GM15510 (cell line): Measurements from ENCODE around the gene FAM110A.

Experiments used
- POLR2A ChIP-seq: IDR thresholded peaks from 3 replicates; pipeline ENCODE4 v1.6.1; 2011; ENCODE audit warnings: borderline replicate concordance; ENCODE audit not compliant: insufficient read length; ENCODE audit errors: extremely low read depth

The FAM110A gene

DNA sequence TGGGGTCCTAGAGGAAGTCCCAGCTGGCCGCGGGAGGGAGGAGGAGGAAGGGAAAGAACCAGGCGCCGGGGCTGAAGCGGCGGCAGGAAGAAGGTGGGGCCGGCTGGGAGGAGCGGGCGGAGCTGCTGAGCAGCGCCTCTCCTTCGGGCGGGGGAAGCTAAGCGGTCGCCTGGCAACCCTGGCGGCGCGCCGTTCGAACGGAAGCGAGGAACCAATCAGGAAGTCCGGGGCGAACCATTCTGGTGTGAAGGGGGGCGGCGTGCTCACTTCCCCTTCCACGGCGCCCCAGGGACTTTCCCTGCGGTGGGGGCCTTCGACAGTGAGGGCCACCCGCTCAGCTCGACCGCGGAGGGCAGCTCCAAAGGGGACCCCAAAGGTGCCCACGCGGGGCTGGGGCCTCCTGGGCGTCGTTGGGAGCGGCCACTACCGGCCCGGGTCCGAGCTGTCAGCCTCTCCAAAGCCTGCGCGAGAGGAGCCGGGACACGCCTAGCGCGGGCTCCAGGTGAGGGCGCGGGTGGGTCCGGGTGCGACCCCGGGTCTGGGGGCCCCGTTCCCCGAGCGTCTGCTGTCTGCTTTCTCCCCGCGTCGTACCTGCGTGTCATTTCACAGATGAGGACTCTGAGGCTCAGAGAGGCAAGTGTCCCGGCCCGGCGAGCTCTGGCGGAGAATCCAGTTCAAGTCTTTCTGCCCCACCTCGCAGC lies at the start of gene FAM110A:
Gene FAM110A, plus strand, starts transcription at position 266 of the 701 bp plus-strand sequence. CDS start 11,090 bp downstream, outside the sequence.
- peak; percentile 54 for TF ChIP-seq POLR2A

GRCh38 chr20:787825-788224 lies 45.7 kb upstream of the FAM110A start:
- no peak for TF ChIP-seq POLR2A

GRCh38 chr20:791056-791455 lies 42.5 kb upstream of the FAM110A start:
- TF ChIP-seq POLR2A = no peak

DNA sequence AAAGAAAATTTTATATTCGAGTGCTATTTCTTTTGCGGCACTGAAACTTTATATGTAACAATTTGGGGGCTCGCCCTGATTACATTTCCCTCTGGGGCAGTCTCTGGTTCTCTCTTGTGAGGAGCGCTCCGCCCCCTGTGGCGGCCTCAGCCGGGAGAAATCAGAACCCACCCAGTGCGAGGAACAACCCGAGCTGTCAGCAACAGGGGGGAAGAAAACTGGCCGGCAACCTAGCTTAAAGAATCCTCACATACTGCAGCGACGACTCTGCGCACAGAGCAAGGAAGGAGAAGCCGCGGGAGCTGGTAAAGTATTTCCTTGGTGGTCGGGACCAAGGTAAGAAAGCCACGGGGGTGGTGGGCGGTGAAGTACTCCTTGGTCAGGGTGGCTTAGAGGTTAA lies 41.3 kb upstream of the FAM110A start:
- no peak for TF ChIP-seq POLR2A

DNA sequence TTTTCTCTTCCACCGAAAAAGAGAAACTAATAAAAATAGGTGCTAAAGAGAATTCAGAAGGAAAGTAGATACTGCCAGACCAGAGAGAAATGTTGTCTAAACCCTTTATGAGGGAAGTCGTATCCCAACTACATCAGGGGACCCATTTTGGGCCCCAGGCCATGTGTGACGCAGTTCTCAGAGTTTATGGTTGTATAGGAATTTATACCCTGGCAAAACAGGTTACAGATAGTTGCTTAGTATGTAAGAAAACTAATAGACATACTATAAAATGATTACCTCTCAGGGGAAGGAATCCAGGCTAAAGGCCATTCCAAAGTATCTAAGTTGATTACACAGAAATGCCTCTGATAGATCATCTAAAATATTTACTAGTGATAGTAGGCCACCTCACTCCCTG lies 36.6 kb upstream of the FAM110A start:
- TF ChIP-seq POLR2A = no peak

DNA sequence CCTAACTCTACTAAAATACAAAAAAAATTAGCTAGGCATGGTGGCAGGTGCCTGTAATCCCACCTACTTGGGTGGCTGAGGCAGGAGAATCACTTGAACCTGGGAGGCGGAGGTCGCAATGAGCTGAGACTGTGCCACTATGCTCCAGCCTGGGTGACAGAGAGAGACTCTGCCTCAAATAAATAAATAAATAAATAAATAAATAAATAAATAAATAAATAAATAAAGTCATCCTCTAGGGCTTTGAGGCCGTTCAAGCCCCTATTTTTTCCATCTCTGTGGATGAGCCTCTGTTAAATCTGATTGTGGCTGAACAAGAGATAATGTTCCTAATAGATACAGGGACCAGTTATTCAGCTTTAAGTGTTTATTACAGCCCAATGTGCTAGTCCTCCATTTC lies 31.8 kb upstream of the FAM110A start:
- no peak for TF ChIP-seq POLR2A

- no peak for TF ChIP-seq POLR2A
Observed at GRCh38 chr20:805713-806112, 27.8 kb upstream of the FAM110A start.

GRCh38 chr20:813390-813789 lies 20.1 kb upstream of the FAM110A start:
- TF ChIP-seq POLR2A = no peak

- no peak for TF ChIP-seq POLR2A
Observed at GRCh38 chr20:815226-815625, 18.3 kb upstream of the FAM110A start.

GRCh38 chr20:815914-816606 lies 17.5 kb upstream of the FAM110A start:
- no peak for TF ChIP-seq POLR2A

DNA sequence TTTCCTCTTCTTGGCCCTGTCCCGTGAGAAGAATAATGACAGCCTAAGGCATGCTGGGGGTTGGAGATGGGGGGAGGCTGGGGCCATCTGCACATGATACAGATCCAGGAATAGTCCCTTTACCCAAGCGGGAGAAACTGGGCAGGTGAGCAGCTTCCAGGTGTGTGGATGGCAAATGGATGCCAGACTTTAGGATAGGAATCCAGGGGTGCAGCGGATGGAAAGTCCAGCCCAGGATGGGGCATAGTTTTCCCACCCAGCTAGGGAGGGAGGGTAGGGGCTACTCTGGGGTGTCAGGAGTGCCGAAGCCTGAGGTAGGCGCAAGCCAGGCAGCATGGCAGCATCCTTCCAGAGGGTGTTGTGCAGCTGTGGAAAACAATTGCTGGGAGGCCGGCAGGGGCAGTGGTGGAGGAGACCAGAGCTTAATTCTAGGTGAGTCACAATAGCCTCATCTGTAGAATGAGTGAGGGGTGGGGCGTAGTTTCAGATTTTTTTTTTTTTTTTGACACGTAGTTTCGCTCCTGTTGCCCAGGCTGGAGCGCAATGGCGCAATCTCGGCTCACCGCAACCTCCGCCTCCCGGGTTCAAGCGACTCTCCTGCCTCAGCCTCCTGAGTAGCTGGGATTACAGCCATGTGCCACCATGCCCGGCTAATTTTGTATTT lies 15.4 kb upstream of the FAM110A start:
- no peak for TF ChIP-seq POLR2A

DNA sequence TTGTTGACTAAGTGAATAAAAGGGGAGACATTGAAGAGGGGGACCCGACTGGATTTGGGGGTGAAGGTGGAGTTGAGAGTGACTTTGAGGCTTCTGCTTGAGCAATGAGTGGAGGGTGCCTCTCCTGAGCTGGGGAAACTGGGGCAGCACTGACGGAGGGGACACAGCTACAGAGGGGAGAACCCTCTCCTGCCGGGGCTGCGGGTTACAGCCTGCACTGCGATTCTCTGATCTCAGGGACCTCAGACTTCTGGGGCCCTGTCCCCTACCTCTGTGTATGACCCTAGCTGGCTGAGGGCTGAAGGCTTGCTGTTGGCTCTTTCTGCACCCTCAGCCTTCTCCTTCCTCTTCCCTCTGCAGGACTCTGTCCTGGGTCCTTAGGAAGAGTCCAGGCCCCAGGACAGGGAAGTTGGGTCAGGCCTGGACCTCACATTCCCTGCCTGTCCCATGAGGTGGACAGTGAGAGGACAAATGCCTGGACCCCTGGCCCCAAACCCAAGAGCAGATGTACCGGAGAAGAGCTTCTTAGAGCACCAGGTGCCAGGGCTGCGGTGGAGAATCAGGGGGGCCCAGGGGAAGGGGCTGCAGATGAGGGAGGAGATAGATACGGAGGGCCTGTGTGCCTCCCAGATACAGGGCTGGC lies 13.7 kb upstream of the FAM110A start:
- TF ChIP-seq POLR2A = no peak

DNA sequence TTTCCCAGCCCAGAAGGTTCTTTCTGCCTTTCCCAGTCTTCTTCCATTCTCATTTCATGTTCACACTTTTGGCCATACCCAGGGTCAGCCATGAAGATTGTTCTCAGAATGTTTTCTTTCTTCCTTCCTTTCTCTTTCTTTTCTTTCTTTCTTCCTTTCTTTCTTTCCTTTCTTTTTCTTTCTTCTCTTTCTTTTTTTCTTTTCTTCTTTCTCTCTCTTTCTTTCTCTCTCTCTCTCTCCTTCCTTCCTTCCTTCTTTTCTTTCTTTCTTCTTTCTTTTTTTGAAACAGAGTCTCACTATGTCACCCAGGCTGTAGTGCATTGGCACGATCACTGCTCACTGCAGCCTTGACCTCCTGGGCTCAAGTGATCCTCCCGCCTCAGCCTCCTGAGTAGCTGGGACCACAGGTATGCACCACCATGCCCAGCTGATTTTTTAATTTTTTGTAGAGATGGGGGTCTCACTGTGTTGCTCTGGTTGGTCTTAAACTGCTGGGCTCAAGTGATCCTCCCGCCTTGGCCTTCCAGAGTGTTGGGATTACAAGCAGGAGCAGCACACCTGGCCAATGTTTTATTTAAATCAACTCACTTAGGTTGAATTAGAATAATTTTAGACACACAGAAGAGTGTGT lies 13.1 kb upstream of the FAM110A start:
- no peak for TF ChIP-seq POLR2A

DNA sequence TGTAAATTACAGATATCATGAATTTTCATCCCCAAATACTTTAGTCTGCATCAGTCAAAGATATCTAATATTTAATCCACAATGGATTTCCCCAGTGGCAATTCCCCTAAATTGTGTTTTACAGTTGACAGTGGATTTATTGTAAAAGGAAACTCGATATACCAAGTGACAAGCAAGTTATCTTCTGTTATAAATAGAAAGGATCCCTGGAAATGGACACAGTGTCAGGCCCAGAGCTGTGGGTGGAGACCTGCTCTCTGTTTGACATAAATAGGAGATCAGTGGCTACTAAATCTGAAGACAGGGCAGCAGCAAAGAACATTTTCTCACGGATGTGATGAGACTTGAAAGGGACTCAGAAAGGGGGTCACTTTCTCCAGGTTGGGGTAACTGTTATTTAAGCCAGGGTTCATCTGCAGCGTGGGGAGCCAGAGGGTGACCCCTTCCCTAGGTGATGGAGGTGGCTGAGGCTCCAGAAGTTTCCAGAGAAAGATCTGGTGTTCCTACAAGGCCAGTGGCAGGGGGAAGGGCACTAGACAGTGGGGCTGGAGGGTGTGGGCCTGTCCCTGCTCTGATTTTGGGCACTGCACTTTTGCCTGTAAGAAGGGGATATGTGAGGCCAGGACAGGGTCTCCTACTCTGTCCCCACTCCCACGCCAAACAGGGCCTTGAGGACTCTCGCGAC lies 12.3 kb upstream of the FAM110A start:
- TF ChIP-seq POLR2A = no peak
